Measurements from ENCODE around the gene AGRN.
"Not testable (repeated sequence)": the region's sequence is repeated elsewhere in the genome, so short reads cannot be mapped to it uniquely, and the experiment has no call there.

AGRN gene
- total RNA-seq, result 1.3 to 5.2 (median 2.6) reads per million in 4 donors

DNA sequence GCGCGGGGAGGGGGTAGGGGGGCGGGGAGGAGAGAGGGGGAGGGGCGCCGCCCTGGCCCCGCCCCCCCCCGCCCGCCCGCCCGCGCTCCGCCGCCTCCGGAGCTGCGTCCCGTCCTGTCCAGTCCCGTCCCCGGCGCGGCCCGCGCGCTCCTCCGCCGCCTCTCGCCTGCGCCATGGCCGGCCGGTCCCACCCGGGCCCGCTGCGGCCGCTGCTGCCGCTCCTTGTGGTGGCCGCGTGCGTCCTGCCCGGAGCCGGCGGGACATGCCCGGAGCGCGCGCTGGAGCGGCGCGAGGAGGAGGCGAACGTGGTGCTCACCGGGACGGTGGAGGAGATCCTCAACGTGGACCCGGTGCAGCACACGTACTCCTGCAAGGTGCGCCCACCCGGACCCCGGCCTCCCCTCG is at the start of gene AGRN:
AGRN (plus strand) TSS at position 121 of the 405 bp plus-strand sequence; CDS start at position 174, 53 bp downstream.
- no peak for DNase-seq

DNA sequence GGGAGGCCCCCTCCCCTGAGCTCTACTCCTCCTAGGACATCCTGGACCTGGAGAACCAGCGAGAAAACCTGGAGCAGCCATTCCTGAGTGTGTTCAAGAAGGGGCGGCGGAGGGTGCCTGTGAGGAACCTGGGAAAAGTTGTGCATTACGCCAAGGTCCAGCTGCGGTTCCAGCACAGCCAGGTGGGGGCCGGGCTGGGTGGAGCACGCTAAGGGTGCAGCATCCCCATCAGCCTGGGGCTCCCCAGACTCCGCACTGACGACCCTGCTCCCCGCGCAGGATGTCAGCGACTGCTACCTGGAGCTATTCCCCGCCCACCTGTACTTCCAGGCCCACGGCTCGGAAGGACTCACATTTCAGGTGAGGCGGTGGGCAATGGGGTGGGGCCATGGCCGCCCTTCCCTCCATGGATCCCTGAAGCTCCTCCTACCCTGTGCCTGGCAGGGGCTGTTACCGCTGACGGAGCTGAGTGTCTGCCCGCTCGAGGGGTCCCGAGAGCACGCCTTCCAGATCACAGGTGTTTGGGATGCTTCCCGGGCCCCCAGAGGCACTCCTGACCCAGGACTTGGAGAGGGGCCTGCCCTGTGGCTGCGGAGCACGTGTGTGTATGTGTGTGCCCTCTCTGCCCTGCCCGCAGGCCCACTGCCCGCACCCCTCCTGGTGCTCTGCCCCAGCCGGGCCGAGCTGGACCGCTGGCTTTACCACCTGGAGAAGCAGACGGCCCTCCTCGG is 49.5 kb upstream of the AGRN start:
- DNase-seq, result no peak

GRCh38 chr1:970973-971730 is 48.8 kb upstream of the AGRN start:
- no peak for DNase-seq

DNA sequence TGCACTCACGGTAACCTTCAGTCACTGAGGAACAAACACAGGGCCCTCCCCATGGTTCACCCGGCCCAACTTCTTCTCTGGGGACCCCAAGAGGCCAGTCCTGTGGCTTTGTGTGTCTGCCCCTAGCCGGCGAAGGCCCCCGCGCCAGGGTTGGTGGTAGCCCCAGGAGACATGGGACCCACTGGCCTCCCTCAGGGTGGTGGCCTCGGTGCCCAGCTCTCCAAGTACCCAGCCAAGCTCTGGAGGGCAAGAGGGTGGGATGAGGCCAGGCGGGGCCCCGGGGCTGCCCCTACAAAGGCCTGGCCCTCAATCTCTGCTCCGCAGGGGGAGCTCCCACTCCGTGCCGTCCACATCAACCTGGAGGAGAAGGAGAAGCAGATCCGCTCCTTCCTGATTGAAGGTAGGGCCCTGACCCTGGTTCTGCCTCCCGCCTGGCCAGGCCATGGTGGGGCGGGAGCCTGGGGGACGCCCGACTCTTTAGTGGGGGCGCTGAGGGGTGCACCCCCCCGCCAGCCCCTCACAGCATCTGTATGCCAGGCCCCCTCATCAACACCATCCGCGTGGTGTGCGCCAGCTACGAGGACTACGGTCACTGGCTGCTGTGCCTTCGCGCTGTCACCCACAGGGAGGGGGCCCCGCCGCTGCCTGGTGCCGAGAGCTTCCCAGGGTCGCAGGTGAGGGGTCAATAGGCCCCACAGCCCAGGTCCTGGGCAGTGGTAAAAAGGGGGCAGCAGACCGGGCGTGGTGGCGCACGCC is 48.0 kb upstream of the AGRN start:
- DNase-seq, result no peak

DNA sequence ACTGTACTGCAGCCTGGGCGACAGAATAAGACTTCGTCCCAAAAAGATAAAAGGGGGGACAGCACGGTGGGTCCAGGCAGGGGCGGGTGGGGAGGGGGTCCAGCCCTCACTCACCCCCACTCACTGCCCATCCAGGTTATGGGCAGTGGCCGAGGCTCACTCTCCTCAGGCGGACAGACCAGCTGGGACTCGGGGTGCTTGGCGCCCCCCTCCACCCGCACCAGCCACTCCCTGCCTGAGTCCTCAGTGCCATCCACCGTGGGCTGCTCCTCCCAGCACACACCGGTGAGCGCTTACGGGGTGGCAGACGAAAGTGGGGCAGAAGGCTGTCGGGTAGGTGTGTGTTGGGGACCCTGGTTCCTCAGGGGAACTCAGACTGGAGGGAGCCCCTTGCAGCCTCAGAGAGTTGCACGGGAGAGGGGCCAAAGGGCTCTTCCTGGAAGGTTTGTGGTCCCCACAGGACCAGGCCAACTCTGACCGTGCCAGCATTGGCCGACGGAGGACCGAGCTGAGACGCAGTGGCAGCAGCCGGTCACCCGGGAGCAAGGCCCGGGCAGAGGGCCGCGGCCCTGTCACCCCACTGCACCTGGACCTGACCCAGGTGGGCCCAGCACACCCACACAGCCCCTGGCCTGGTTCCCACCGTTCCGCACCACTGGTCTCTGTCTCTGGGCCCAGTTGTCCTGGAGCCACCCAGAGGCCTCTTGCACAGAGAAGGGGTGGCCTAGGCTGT is 47.0 kb upstream of the AGRN start:
- DNase-seq, result no peak

DNA sequence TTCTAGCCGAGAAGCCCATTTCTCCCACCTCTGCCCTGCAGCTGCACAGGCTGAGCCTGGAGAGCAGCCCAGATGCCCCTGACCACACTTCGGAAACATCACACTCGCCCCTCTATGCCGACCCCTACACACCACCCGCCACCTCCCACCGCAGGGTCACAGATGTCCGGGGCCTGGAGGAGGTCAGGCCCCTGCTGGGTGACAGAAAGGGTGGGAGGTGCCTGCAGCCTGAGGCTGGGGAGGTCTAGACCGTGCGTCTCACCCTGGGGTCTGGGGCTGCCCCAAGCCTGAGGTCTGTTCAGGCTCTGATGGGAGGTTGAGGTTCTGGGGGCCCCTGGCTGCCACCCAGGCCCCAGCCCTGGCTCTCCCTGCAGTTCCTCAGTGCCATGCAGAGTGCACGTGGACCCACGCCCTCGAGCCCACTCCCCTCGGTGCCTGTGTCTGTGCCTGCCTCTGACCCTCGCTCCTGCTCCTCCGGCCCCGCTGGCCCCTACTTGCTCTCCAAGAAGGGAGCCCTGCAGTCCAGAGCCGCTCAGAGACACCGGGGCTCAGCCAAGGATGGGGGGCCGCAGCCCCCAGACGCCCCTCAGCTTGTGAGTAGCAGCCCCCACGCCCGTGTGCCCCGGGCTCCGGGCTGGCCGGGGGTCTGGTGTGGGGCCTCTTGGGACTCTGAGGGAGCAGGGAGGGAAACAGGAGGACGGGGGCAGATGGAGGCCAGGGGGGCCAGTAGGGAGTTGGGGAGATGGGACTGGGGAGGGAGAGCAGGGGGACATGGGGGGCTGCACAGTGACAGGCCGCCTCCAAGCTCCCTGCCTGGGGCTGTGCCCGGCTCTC is 46.2 kb upstream of the AGRN start:
- no peak for DNase-seq

GRCh38 chr1:974293-974640 is 45.7 kb upstream of the AGRN start:
- DNase-seq, result no peak

DNA sequence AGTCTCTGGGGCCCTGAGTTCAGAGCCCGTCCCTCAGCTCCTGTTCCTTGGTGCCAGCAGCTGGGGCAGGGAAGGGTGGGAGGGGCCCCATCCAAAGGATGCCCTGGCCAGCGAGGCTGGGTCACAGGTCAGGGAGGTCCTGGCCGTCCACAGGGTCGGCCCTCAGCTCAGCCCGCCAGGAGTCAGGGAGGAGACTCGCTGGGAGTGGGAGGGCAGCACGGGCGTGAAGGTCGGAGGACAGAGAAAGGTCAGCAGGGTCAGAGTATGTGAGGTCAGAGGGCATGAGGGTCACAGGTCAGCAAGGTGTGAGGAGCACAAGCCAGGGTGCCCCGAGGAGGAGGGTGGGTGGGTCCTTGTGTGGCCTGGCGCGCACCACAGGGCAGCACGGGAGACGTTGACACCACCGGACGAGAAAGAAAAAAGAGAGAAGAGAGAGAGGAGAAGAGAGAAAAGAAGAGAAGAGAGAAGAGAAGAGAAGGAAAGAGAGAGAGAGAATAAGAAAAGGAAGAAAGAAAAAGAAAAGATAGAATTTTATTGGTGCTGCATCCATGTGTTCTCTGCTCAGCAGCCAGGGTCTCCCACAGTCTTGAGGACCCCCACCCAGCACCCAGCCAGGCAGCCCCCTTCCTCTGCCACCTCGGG is 45.1 kb upstream of the AGRN start:
- no peak for DNase-seq

- no peak for DNase-seq
These were observed 44.6 kb upstream of the AGRN start for GRCh38 chr1:975365-975764.

DNA sequence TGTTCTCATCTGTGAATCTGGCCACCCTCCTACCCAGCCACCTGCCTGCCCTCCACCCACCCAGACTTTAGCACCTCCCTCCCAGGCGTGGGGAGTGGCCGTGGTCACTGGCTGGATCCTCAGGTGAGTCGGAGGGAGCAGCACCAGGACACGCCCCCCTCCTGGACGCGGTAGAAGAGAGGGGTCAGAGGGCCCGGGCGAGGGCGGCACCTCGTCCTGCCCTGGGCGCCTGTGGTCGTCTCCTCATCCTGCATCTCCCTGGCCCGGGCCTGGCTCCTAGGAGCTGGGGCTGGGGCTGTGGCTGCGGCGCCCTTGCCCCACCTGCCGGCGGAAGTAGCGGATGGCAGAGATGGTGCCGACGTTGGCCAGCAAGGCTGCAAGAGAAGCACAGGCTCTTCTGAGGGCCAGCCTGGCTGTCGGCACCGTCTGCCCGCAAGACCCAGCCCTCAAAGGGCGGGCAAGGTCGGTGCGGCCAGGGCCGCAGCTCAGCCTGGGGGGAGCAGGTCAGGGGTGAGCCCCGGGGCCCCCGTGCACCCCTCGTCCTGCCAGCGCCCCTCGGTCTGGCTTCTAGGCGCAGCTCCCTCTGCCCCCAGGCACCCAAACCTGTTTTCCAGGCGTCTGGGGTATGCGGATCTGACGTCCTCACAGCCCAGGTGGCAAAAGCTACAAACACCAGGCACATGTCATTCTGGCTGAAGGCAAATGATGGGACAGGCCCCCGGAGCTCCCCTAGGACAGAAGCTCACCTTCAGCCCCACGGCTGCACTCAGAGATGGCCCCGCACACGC is 43.8 kb upstream of the AGRN start:
- peak in 4 of 5 donors; percentile 46 to 71 (median 56) for DNase-seq

DNA sequence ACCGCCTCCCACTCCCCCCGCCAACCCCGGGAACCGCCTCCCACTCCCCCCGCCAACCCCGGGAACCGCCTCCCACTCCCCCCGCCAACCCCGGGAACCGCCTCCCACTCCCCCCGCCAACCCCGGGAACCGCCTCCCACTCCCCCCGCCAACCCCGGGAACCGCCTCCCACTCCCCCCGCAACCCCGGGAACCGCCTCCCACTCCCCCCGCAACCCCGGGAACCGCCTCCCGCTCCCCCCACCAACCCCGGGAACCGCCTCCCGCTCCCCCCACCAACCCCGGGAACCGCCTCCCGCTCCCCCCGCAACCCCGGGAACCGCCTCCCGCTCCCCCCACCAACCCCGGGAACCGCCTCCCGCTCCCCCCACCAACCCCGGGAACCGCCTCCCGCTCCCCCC is 43.1 kb upstream of the AGRN start:
- not testable (repeated sequence) for DNase-seq

DNA sequence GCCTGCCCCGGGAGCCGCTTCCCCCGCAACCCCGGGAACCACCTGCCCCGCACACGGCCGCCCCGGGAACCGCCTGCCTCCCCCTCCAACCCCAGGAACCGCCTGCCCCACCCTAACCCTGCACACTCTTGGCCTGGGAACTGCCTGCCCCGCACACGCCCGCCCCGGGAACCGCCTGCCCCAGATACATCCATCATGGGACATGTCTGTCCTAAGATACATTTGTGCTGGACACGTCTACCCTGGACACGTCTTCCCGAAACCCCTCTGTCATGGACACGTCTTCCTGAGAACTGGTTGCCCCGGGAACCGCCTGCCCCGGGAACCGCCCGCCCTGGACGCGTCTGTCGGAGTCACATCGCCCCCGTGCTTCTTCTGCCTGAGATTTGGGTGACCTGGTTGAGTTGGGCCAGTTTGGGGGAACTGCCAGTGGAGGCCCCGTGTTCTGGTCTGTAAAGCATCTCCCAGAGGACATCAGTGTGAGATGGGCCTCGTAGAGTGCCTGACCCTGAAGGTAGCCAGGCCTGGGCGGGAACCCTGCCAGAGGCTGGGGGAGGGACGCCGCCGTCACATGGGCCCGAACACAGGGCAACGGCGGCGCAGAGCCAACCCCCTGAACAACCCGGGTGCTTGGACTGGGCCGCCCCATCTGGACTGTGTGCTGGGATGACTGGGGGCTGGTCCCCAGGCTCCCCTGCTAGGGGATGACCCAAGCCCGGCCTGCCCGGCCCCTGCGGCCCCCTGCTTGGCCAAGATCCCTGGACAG is 41.7 kb upstream of the AGRN start:
- DNase-seq, result no peak

GRCh38 chr1:978835-979743 is 40.8 kb upstream of the AGRN start:
- DNase-seq, result no peak

- no peak for DNase-seq
These were observed 40.2 kb upstream of the AGRN start for GRCh38 chr1:979744-980072.

- no peak for DNase-seq
These were observed 39.8 kb upstream of the AGRN start for GRCh38 chr1:980137-980571.

DNA sequence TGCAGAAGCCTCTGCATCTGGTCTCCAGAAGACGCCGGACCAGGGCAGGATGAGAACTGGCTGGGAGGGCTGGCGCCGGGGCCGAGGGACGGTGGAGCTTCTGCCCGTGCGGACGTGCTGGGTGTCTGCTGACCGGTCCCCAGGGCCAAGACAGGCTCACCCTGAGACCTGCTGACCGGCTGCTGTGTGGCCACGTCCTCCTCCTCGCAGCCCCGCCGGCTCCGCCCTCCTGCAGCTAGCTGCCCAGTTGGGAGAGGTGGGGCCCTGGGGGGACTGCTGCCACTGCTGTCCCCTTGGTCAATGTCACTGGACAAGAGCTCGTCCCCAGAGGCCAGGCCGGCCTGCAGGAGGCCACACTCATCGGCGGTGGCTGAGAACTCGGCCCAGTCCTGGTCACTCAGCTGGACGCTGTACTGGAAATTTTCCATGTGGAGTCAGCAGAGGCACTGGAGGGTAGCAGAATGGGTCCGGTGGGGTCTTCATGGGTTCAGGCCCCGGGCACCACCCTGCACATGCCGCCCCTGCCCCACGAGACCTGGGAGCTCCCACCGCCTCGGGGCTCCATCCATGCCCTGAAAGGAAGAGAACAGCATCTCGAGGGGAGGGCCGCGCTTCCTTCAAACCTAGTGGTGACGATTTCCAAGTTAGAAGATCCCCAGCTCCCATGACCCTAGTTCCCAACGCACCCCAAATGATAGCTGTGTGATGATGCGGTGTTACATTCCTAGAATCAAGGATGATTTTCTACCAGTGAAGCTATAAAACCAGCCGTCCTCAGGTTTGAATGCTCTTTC is 39.1 kb upstream of the AGRN start:
- DNase-seq, result no peak

- no peak for DNase-seq
These were observed 38.4 kb upstream of the AGRN start for GRCh38 chr1:981491-981954.
